OCI-LY1 (cell line): ENCODE data around the gene RPS17.
A peak's percentile ranks its signal among the peaks of the same experiment; 100 is the strongest.
"Not testable (repeated sequence)": the region's sequence is repeated elsewhere in the genome, so short reads cannot be mapped to it uniquely, and the experiment has no call there.

ENCODE experiments used
- H2AFZ ChIP-seq: fragments of 200-600 bp; sonication (generic), shearing (Covaris generic); 2 replicates; pipeline ENCODE4 v1.6.0; 2014; ENCODE audit warnings: antibody characterized with exemption, mild to moderate bottlenecking, low read length
- H3F3A ChIP-seq: fragments of 200-600 bp; sonication (generic), shearing (Covaris generic); 2 replicates; pipeline ENCODE4 v1.6.0; 2014; ENCODE audit warnings: mild to moderate bottlenecking, antibody characterized with exemption, low read length, moderate library complexity; ENCODE audit not compliant: insufficient read depth
- H3K27ac ChIP-seq: fragments of 200-600 bp; sonication (generic); 2 replicates; pipeline ENCODE4 v1.5.1; 2014; ENCODE audit warnings: low read length, mixed run types, mild to moderate bottlenecking, low read depth; ENCODE audit not compliant: poor library complexity, severe bottlenecking
- H3K27me3 ChIP-seq: fragments of 200-600 bp; sonication (generic); 2 replicates; pipeline ENCODE4 v1.6.0; 2014; ENCODE audit warnings: antibody characterized with exemption, mild to moderate bottlenecking, low read length, moderate library complexity; ENCODE audit not compliant: insufficient read depth
- H3K36me3 ChIP-seq: fragments of 200-600 bp; sonication (generic); 2 replicates; pipeline ENCODE4 v1.6.1; 2014; ENCODE audit warnings: mild to moderate bottlenecking, antibody characterized with exemption, low read length, moderate library complexity, mixed read lengths; ENCODE audit not compliant: insufficient read depth
- H3K4me1 ChIP-seq: fragments of 200-600 bp; sonication (generic); 2 replicates; pipeline ENCODE4 v1.5.1; 2014; ENCODE audit warnings: mild to moderate bottlenecking, low read length, moderate library complexity; ENCODE audit not compliant: insufficient read depth, severe bottlenecking
- H3K4me2 ChIP-seq: fragments of 200-600 bp; sonication (generic), shearing (Covaris generic); 2 replicates; pipeline ENCODE4 v1.6.1; 2014; ENCODE audit warnings: low read length
- H3K4me3 ChIP-seq: fragments of 200-600 bp; sonication (generic); 2 replicates; pipeline ENCODE4 v1.5.1; 2014; ENCODE audit warnings: low read length, low read depth, mild to moderate bottlenecking, mixed read lengths; ENCODE audit not compliant: poor library complexity, severe bottlenecking
- H3K79me2 ChIP-seq: fragments of 200-600 bp; shearing (Covaris generic); 2 replicates; pipeline ENCODE4 v1.6.1; 2016; ENCODE audit warnings: mixed run types, low read length, mixed read lengths; ENCODE audit not compliant: insufficient read depth
- H3K9ac ChIP-seq: fragments of 200-600 bp; sonication (generic), shearing (Covaris generic); 2 replicates; pipeline ENCODE4 v1.6.1; 2014; ENCODE audit warnings: mild to moderate bottlenecking, low read length, mixed read lengths
- H3K9me2 ChIP-seq: fragments of 200-600 bp; sonication (generic), shearing (Covaris generic); 2 replicates; pipeline ENCODE4 v1.6.1; 2014; ENCODE audit warnings: low read depth, mild to moderate bottlenecking, low read length, mixed read lengths
- H3K9me3 ChIP-seq: fragments of 200-600 bp; shearing (Covaris generic); 2 replicates; pipeline ENCODE4 v1.6.1; 2014; ENCODE audit warnings: low read length, mixed read lengths
- H4K20me1 ChIP-seq: fragments of 200-600 bp; sonication (generic), shearing (Covaris generic); 2 replicates; pipeline ENCODE4 v1.6.0; 2016; ENCODE audit warnings: mild to moderate bottlenecking, low read length; ENCODE audit not compliant: insufficient read depth
- CTCF ChIP-seq: fragments of 200-600 bp; sonication (generic), shearing (Covaris generic); IDR thresholded peaks from 2 replicates; pipeline ENCODE4 v1.5.1; 2017; ENCODE audit warnings: mild to moderate bottlenecking, antibody characterized with exemption, low read length, moderate library complexity, mixed read lengths
- EZH2 ChIP-seq: fragments of 200-600 bp; sonication (generic), shearing (Covaris generic); IDR thresholded peaks from 2 replicates; pipeline ENCODE4 v1.8.0; 2017; ENCODE audit warnings: borderline replicate concordance, mixed run types, mild to moderate bottlenecking, antibody characterized with exemption, low read length, moderate library complexity, mixed read lengths

Gene RPS17

GRCh38 chr15:82536409-82537350 lies 3.6 kb downstream of the RPS17 start:
- peak overlapping the region; percentile 31 for H3K27ac ChIP-seq
- no peak for TF ChIP-seq EZH2
- no peak for TF ChIP-seq CTCF
- H4K20me1 ChIP-seq = no peaks in the 10 kb centered on the region
- H3K9me2 ChIP-seq = no peaks in the 10 kb centered on the region
- no peak overlapping the region for H3K4me3 ChIP-seq
- H2AFZ ChIP-seq = no peak overlapping the region
- H3K4me1 ChIP-seq = peaks cover 22% of the 10 kb centered on the region
- H3K79me2 ChIP-seq = peaks cover 18% of the 10 kb centered on the region
- H3K4me2 ChIP-seq = peak overlapping the region; percentile 65; the same call in 1 of the 2 replicates
- H3F3A ChIP-seq = peaks cover 8% of the 10 kb centered on the region; the same call in 1 of the 2 replicates
- H3K9me3 ChIP-seq = no peaks in the 10 kb centered on the region
- no peaks in the 10 kb centered on the region for H3K27me3 ChIP-seq
- no peak overlapping the region for H3K9ac ChIP-seq
- H3K36me3 ChIP-seq = peaks cover 61% of the 10 kb centered on the region

- no peak overlapping the region for H3K4me2 ChIP-seq
- peaks cover 18% of the 10 kb centered on the region for H3K79me2 ChIP-seq
- no peaks in the 10 kb centered on the region for H3K9me2 ChIP-seq
- no peaks in the 10 kb centered on the region for H3K27me3 ChIP-seq
- H3K27ac ChIP-seq = peak overlapping the region; percentile 31
- H3K36me3 ChIP-seq = peaks cover 61% of the 10 kb centered on the region
- no peak overlapping the region for H3K9ac ChIP-seq
- TF ChIP-seq EZH2 = no peak
- TF ChIP-seq CTCF = no peak
- H2AFZ ChIP-seq = no peak overlapping the region
- no peaks in the 10 kb centered on the region for H3K9me3 ChIP-seq
- H4K20me1 ChIP-seq = no peaks in the 10 kb centered on the region
- peaks cover 8% of the 10 kb centered on the region; the same call in 1 of the 2 replicates for H3F3A ChIP-seq
- H3K4me1 ChIP-seq = peaks cover 25% of the 10 kb centered on the region
- H3K4me3 ChIP-seq = no peak overlapping the region
Measured at GRCh38 chr15:82535566-82536408, 4.5 kb downstream of the RPS17 start.

GRCh38 chr15:82535151-82535550 lies 5.1 kb downstream of the RPS17 start:
- H3F3A ChIP-seq, H3K27me3 ChIP-seq, H3K4me2 ChIP-seq, H3K9me2 ChIP-seq, H3K4me3 ChIP-seq, H3K9ac ChIP-seq, H3K27ac ChIP-seq, H3K9me3 ChIP-seq, H2AFZ ChIP-seq, H4K20me1 ChIP-seq: not testable (repeated sequence)
- Histone ChIP-seq H3K4me1 (peaks cover 28% of the 10 kb centered on the region), H3K36me3 (peaks cover 61% of the 10 kb centered on the region), H3K79me2 (peaks cover 18% of the 10 kb centered on the region)

- not testable (repeated sequence) for H3K27ac ChIP-seq, H3F3A ChIP-seq, H3K9me3 ChIP-seq, H3K27me3 ChIP-seq, H4K20me1 ChIP-seq, H3K4me2 ChIP-seq, H2AFZ ChIP-seq, H3K9ac ChIP-seq, H3K4me3 ChIP-seq, H3K9me2 ChIP-seq
- peaks cover 28% of the 10 kb centered on the region for H3K4me1 ChIP-seq
- peaks cover 12% of the 10 kb centered on the region for H3K79me2 ChIP-seq
- H3K36me3 ChIP-seq = peaks cover 56% of the 10 kb centered on the region
Measured at GRCh38 chr15:82534457-82534861, 5.8 kb downstream of the RPS17 start.
